HG03108 (cell line): ENCODE data around the gene NAGK.
"Not testable (repeated sequence)": the region's sequence is repeated elsewhere in the genome, so short reads cannot be mapped to it uniquely, and the experiment has no call there.

Experiments
- ATAC-seq: cut with Tn5 transposase; IDR thresholded peaks from one replicate; pipeline ENCODE4 v1.9.1; 2021; ENCODE audit warnings: moderate library complexity; ENCODE audit not compliant: unreplicated experiment

NAGK gene

GRCh38 chr2:71067567-71068217 is 756 bp upstream of the NAGK start:
- ATAC-seq: peak; percentile 0

- no peak for ATAC-seq
Observed at GRCh38 chr2:71069376-71069775, 928 bp downstream of the NAGK start.

GRCh38 chr2:71070294-71071093 is 2.0 kb downstream of the NAGK start:
- no peak for ATAC-seq

GRCh38 chr2:71071681-71072398 is 3.4 kb downstream of the NAGK start:
- peak; percentile 39 for ATAC-seq

- ATAC-seq: no peak
Observed at GRCh38 chr2:71072492-71072891, 4.0 kb downstream of the NAGK start.

GRCh38 chr2:71073475-71073874 is 5.0 kb downstream of the NAGK start:
- ATAC-seq: no peak

GRCh38 chr2:71074893-71075395 is 6.5 kb downstream of the NAGK start:
- ATAC-seq: no peak

- no peak for ATAC-seq
Observed at GRCh38 chr2:71078624-71079023, 10.2 kb downstream of the NAGK start.

GRCh38 chr2:71082402-71083252 is 14.2 kb downstream of the NAGK start:
- peak; percentile 36 for ATAC-seq

GRCh38 chr2:71083297-71083696 is 14.8 kb downstream of the NAGK start:
- not testable (repeated sequence) for ATAC-seq

- not testable (repeated sequence) for ATAC-seq
Observed at GRCh38 chr2:71083752-71084312, 15.4 kb downstream of the NAGK start.

GRCh38 chr2:71085325-71086003 is 17.0 kb downstream of the NAGK start:
- not testable (repeated sequence) for ATAC-seq

GRCh38 chr2:71089475-71089874 is 21.0 kb downstream of the NAGK start:
- not testable (repeated sequence) for ATAC-seq

GRCh38 chr2:71091808-71092207 is 23.4 kb downstream of the NAGK start:
- not testable (repeated sequence) for ATAC-seq

GRCh38 chr2:71092491-71093260 is 24.2 kb downstream of the NAGK start:
- not testable (repeated sequence) for ATAC-seq

GRCh38 chr2:71100195-71100964 is 31.9 kb downstream of the NAGK start:
- ATAC-seq: no peak

- no peak for ATAC-seq
Observed at GRCh38 chr2:71101656-71102055, 33.2 kb downstream of the NAGK start.

- ATAC-seq: no peak
Observed at GRCh38 chr2:71102981-71103681, 34.7 kb downstream of the NAGK start.
